Measurements from ENCODE around the gene PLD3. TPM values are rescaled to one million over a fixed set of nuclear protein-coding genes. Genes with fewer than 3 reads are reported as not detected.
A peak's percentile ranks its signal among the peaks of the same experiment; 100 is the strongest.
"Not testable (repeated sequence)": the region's sequence is repeated elsewhere in the genome, so short reads cannot be mapped to it uniquely, and the experiment has no call there.

The PLD3 gene
- total RNA-seq, 1 donor from 2014 or later: 156 TPM

GRCh38 chr19:40397568-40397906 is 49.0 kb downstream of the PLD3 start:
- TF ChIP-seq, protein P1, sequence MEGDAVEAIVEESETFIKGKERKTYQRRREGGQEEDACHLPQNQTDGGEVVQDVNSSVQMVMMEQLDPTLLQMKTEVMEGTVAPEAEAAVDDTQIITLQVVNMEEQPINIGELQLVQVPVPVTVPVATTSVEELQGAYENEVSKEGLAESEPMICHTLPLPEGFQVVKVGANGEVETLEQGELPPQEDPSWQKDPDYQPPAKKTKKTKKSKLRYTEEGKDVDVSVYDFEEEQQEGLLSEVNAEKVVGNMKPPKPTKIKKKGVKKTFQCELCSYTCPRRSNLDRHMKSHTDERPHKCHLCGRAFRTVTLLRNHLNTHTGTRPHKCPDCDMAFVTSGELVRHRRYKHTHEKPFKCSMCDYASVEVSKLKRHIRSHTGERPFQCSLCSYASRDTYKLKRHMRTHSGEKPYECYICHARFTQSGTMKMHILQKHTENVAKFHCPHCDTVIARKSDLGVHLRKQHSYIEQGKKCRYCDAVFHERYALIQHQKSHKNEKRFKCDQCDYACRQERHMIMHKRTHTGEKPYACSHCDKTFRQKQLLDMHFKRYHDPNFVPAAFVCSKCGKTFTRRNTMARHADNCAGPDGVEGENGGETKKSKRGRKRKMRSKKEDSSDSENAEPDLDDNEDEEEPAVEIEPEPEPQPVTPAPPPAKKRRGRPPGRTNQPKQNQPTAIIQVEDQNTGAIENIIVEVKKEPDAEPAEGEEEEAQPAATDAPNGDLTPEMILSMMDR (IDR thresholded peaks at IDR 0.05; ENCODE audit: borderline replicate concordance): no peak
- Histone ChIP-seq H3K27me3 (ENCODE audit: low read depth) (no peaks in the 10 kb centered on the region), H3K4me3 (no peak overlapping the region), H3K36me3 (no peaks in the 10 kb centered on the region), H3K27ac (replicated peaks) (no peak overlapping the region), H3K9me3 (replicated peaks) (no peaks in the 10 kb centered on the region), H3K4me1 (peaks cover 3% of the 10 kb centered on the region)
- intact Hi-C loops (cut with micrococcal nuclease): no loop called here
- DNase-seq: no peak

DNA sequence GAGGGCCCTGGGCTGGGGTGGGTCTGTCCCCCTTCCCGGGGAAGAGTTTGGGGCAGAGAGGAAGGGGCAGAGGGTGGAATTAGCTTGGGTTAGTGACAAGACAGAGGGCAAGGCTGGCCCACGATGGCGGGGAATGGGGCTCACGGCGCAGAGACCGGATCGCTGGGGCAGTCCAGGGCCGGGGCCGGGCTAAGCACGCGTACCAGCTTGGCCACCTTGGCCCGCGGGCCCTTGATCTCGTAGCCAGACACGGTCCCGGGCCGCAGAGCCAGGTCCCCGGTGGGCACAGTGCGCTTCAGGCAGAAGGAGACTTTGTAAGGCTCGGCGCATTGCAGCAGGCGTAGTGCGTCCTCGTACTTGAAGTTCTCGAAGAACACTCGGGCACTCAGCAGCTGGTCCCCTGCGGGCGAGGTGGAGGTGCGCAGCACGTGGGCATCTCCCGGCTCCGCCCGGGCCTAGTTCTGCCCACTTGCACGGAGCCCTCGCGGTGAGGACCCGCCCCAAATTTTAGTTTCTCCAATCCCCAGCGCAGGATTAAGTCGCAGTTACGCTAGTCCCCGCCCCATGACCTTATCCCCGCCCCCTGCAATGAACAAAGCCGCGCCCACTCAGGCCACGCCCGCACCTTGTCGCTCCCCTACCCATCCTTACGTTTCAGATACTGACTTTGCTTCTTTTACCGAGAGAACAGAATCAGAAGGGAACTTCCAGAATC is 50.1 kb downstream of the PLD3 start:
- no peaks in the 10 kb centered on the region for H3K36me3 ChIP-seq
- H3K9me3 ChIP-seq (replicated peaks): no peaks in the 10 kb centered on the region
- TF ChIP-seq, protein P1 (IDR thresholded peaks at IDR 0.05; ENCODE audit: borderline replicate concordance): no peak
- peaks cover 7% of the 10 kb centered on the region for H3K4me1 ChIP-seq
- H3K27ac ChIP-seq (replicated peaks): no peak overlapping the region
- no peaks in the 10 kb centered on the region for H3K27me3 ChIP-seq (ENCODE audit: low read depth)
- intact Hi-C loops (cut with micrococcal nuclease): no loop called here
- DNase-seq: peak; percentile 38
- peak overlapping the region; percentile 25 for H3K4me3 ChIP-seq

GRCh38 chr19:40400559-40400958 is 52.1 kb downstream of the PLD3 start:
- Histone ChIP-seq H3K27me3 (ENCODE audit: low read depth) (no peaks in the 10 kb centered on the region), H3K9me3 (replicated peaks) (no peaks in the 10 kb centered on the region), H3K4me1 (peaks cover 15% of the 10 kb centered on the region), H3K27ac (replicated peaks) (no peak overlapping the region), H3K4me3 (no peak overlapping the region), H3K36me3 (no peaks in the 10 kb centered on the region)
- intact Hi-C loops (cut with micrococcal nuclease): no loop called here
- TF ChIP-seq, protein P1 (IDR thresholded peaks at IDR 0.05; ENCODE audit: borderline replicate concordance): no peak
- no peak for DNase-seq

GRCh38 chr19:40403262-40403984 is 54.9 kb downstream of the PLD3 start:
- peak; percentile 95 for DNase-seq
- Histone ChIP-seq H3K4me3 (peak overlapping the region; percentile 74), H3K27ac (replicated peaks) (peak overlapping the region; percentile 96), H3K9me3 (replicated peaks) (no peaks in the 10 kb centered on the region), H3K36me3 (no peaks in the 10 kb centered on the region), H3K4me1 (peaks cover 22% of the 10 kb centered on the region), H3K27me3 (ENCODE audit: low read depth) (no peaks in the 10 kb centered on the region)
- TF ChIP-seq, protein P1 (IDR thresholded peaks at IDR 0.05; ENCODE audit: borderline replicate concordance): peak; percentile 32
- intact Hi-C loops (cut with micrococcal nuclease): no loop called here

DNA sequence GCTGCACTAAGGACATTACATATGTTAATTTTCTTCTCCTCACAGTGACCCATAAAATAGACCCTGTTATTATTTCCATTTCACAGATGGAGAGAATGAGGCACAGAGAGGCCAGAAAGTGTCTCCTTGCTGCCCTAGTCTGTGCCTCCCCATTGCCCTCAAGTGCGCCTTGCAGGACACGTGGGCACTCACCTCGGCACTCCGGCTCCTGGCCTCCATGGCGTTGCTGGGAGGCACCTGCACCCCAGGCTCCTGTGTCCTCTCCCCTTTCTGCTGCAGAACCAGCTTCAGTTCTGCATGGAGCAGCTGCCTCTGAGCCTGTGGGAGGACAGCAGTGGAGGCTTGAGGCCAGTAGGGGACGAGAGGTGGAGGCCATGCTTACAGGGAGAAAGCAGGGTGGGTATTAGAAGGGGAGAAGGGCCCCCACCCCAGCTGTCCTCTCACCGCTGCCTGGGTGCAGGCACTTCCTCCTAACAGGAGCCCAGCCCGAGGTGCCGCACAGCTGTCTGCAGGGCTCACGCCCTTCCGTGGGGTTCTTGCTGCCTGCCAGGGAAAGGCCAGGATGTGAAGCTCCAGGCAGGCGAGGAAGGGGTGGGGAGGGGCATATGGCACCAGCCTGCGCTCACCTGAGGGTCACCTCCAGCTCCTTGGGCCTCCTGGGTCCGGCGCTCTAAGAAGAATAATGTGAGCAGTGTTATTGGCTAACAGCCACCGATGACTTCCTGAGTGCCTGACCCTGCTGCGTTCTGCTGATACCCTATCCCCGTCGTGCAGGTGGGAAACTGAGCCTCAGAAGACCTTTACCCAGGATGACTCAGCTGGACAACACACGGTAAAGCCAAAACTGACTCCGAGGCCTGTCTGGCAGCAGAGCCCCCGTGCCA is 59.5 kb downstream of the PLD3 start:
- Histone ChIP-seq H3K27ac (replicated peaks) (peak overlapping the region; percentile 44), H3K9me3 (replicated peaks) (no peaks in the 10 kb centered on the region), H3K4me1 (peaks cover 44% of the 10 kb centered on the region), H3K4me3 (no peak overlapping the region), H3K36me3 (no peaks in the 10 kb centered on the region), H3K27me3 (ENCODE audit: low read depth) (no peaks in the 10 kb centered on the region)
- TF ChIP-seq, protein P1 (IDR thresholded peaks at IDR 0.05; ENCODE audit: borderline replicate concordance): no peak
- DNase-seq: no peak
- intact Hi-C loops (cut with micrococcal nuclease): no loop called here

DNA sequence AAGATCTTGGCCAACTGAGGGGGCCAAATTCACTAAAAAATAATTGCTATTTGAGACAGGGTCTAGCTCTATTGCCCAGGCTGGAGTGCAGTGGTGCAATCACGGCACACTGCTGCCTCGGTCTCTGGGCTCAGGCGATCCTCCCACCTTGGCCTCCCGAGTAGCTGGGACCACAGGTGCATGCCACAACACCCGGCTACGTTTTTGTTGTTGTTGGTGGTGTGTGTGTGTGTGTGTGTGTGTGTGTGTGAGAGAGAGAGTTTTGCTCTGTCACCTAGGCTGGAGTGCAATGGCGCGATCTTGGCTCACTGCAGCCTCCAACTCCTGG is 60.1 kb downstream of the PLD3 start:
- H3K36me3 ChIP-seq; H3K9me3 ChIP-seq (replicated peaks); DNase-seq; intact Hi-C loops (cut with micrococcal nuclease); H3K4me3 ChIP-seq; H3K27me3 ChIP-seq (ENCODE audit: low read depth): not testable (repeated sequence)
- Histone ChIP-seq H3K27ac (replicated peaks) (peak overlapping the region; percentile 44), H3K4me1 (peaks cover 46% of the 10 kb centered on the region)
